HEK293 (cell line): Measurements from ENCODE around the gene SET.

ENCODE experiments used
- CTCF ChIP-seq: fragments of 450-650 bp; formaldehyde crosslinking; IDR thresholded peaks from 2 replicates; pipeline ENCODE4 v1.5.1; 2016; ENCODE audit warnings: missing biosample characterization, missing genetic modification characterization
- HOXD13 ChIP-seq: sonication (generic); formaldehyde crosslinking; IDR thresholded peaks from 2 replicates; pipeline ENCODE4 v1.8.0; 2022; ENCODE audit warnings: missing genetic modification reagents, borderline replicate concordance
- KLF9 ChIP-seq: fragments of 450-650 bp; formaldehyde crosslinking; IDR thresholded peaks from 2 replicates; pipeline ENCODE4 v1.5.1; 2016; ENCODE audit warnings: missing biosample characterization, missing genetic modification characterization, low read depth
- REST ChIP-seq: fragments of 450-650 bp; formaldehyde crosslinking; IDR thresholded peaks from 2 replicates; pipeline ENCODE4 v1.5.1; 2016; ENCODE audit warnings: missing biosample characterization, missing genetic modification characterization
- SETDB1 ChIP-seq: IDR thresholded peaks from one replicate; pipeline ENCODE4 v1.6.1; 2017; ENCODE audit warnings: mild to moderate bottlenecking, low read length, moderate library complexity, mixed read lengths; ENCODE audit not compliant: insufficient read length
- YY1 ChIP-seq: fragments of 450-650 bp; formaldehyde crosslinking; IDR thresholded peaks from 2 replicates; pipeline ENCODE4 v1.5.1; 2018; ENCODE audit warnings: missing biosample characterization, missing genetic modification characterization
- ZBTB11 ChIP-seq: fragments of 450-650 bp; formaldehyde crosslinking; conservative IDR thresholded peaks from 2 replicates; pipeline ENCODE4 v1.5.1; 2016; ENCODE audit warnings: low read depth, missing biosample characterization, missing genetic modification characterization
- ZBTB17 ChIP-seq: fragments of 450-650 bp; formaldehyde crosslinking; IDR thresholded peaks from 2 replicates; pipeline ENCODE4 v1.5.1; 2016; ENCODE audit warnings: missing biosample characterization, missing genetic modification characterization
- ZNF529 ChIP-seq: fragments of 450-650 bp; formaldehyde crosslinking; IDR thresholded peaks from 2 replicates; pipeline ENCODE4 v1.5.1; 2017; ENCODE audit warnings: missing genetic modification characterization, missing biosample characterization; ENCODE audit not compliant: insufficient replicate concordance
- ZNF561 ChIP-seq: fragments of 450-650 bp; IDR thresholded peaks from 2 replicates; pipeline ENCODE4 v1.5.1; 2018; ENCODE audit warnings: missing biosample characterization, missing genetic modification characterization, borderline replicate concordance
- ZNF596 ChIP-seq: fragments of 450-650 bp; IDR thresholded peaks from 2 replicates; pipeline ENCODE4 v1.5.0; 2018; ENCODE audit warnings: missing biosample characterization, mild to moderate bottlenecking, missing genetic modification characterization, moderate library complexity
- ZNF658 ChIP-seq: fragments of 450-650 bp; formaldehyde crosslinking; IDR thresholded peaks from 2 replicates; pipeline ENCODE4; 2016; ENCODE audit warnings: missing biosample characterization, missing genetic modification characterization
- ZNF677 ChIP-seq: fragments of 450-650 bp; IDR thresholded peaks from 2 replicates; pipeline ENCODE4 v1.5.0; 2018; ENCODE audit warnings: missing biosample characterization, mild to moderate bottlenecking, missing genetic modification characterization, moderate library complexity

GRCh38 chr9:128642675-128643245 lies 46.3 kb upstream of the SET start:
- TF ChIP-seq SETDB1 (no peak), ZNF677 (tag by site-specific recombination) (no peak), CTCF (tag by site-specific recombination) (no peak), KLF9 (no peak), YY1 (tag by site-specific recombination) (no peak), ZNF658 (tag by site-specific recombination) (no peak), ZNF529 (tag by site-specific recombination) (no peak), REST (tag by site-specific recombination) (no peak), ZBTB11 (tag by site-specific recombination) (no peak), ZNF561 (no peak), HOXD13 (CRISPR knock-in tag) (no peak), ZBTB17 (tag by site-specific recombination) (no peak), ZNF596 (no peak)
